Frontal cortex (tissue), 4 donors: ENCODE measurements around the gene ARHGAP26. TPM values are rescaled to one million over a fixed set of nuclear protein-coding genes. Genes with fewer than 3 reads are reported as not detected.

ENCODE experiments used
- DNase-seq, 2 donors: peaks; one replicate each; pipeline ENCODE4 v3.0.0; 2012; ENCODE audit warnings: low spot score in 2 of 2
- FAIRE-seq: peaks from 2 replicates; lab custom pipeline; 2012; peaks lifted over from hg19 to GRCh38; lab: Jason Lieb, UNC
- total RNA-seq: library from RNA; depleted of rRNA; stranded (reverse); fragments of >200 nt; gene quantifications from one replicate; pipeline ENCODE4 v1.2.3, GENCODE V29; 2014
- donor health status: control.
- donor health status: control.
- donor health status: control.

The ARHGAP26 gene
- total RNA-seq, 1 donor from 2014 or later: 7.3 TPM

- FAIRE-seq: peak; percentile 54
- peak; percentile 10 to 57 for DNase-seq
These were observed 118.4 kb downstream of the ARHGAP26 start for GRCh38 chr5:142888469-142889085.

GRCh38 chr5:142892021-142892420 is 121.8 kb downstream of the ARHGAP26 start:
- no peak for FAIRE-seq
- DNase-seq: no peak

DNA sequence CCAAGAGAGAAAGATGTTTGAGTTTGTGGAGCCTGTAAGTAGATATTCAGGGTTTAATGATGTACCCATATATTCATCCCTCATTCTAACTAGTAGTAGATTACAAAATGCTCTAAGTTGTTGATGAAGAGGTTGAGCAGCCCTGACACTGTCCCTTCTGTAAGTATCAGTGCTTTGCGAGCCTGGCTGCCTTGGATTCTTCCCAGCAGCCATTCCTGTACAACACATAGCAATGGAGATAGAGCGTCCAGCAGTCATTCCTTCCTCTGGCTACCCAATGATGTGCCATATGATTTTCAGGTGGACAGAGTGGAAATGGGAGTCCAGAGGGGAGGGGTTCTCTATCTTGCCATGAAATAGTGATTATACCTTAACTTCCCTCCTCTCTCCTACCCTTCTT is 124.1 kb downstream of the ARHGAP26 start:
- FAIRE-seq (no peak), DNase-seq (no peak)

DNA sequence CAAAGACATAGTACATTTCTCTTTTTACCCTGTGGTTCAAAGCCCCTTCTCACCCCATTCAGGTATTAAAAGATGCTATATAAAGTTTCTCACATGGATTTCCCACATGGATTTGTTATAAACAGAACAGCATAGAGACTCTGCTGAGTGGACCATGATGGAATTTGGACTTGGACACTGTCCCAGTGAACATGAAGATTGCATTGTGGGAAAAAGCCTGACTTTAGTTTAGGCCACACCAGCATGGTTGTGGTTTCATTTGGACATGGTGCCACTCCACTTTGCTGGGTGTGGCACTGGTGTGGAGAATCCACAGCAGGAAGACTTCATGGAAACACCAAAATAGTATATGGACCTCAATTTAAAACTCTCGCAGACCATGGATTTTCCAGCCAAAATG is 124.6 kb downstream of the ARHGAP26 start:
- FAIRE-seq: no peak
- DNase-seq: no peak

GRCh38 chr5:142896325-142897007 is 126.3 kb downstream of the ARHGAP26 start:
- DNase-seq: no peak
- FAIRE-seq: no peak

- DNase-seq: no peak
- FAIRE-seq: no peak
These were observed 127.2 kb downstream of the ARHGAP26 start for GRCh38 chr5:142897328-142897727.

DNA sequence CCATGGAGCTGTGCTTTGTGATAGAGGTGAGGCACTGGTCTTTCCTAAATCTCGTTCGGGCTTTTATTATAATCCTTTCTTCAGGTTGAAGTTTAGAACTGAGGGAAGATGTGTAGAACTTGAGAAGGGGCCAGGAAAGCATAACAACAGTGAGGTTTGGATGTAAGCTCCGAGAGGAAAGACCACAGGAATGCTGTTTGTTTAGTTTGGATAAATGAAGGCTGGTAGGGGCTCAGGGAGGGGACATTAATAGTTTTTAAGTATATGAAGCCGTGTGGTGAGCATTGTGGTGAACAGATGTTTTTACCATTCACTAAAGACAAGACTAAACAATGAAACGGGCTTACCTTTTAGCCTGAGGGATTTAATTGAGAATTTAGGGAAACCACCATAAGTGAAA is 130.8 kb downstream of the ARHGAP26 start:
- DNase-seq: no peak

DNA sequence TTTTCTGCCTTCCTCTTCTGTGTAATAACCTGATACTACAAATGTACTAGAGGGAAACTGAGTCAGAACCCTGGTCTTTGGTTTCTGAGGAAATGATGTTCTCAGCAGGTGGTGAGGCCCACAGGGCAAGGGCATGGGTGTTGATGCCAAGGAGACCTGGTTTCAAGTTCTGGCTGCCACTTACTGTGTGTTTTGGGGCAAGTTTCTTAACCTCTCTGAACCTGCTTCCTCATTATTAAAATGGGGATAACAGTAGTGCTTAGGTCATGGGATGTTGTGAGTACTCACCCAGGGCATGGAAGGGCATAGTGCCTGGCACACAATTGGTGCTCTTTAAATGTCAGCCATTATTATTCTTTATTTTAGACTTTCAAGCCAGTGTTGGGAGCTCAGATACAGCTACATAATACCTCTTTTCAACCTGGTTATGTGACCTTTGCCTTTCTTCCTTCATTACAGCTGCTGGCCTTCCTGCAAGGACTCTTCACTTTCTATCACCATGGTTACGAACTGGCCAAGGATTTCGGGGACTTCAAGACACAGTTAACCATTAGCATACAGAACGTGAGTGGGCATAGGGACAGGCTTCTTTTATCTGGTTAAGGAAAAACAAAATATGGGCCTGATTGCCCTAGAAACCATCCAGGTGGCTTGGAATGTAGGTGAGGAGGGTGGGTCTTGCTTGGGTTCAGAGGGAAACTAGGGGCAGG is 131.5 kb downstream of the ARHGAP26 start:
- DNase-seq: no peak

More for the DNA sequence above, 130.8 kb downstream of the ARHGAP26 start:
- no peak for FAIRE-seq

DNA sequence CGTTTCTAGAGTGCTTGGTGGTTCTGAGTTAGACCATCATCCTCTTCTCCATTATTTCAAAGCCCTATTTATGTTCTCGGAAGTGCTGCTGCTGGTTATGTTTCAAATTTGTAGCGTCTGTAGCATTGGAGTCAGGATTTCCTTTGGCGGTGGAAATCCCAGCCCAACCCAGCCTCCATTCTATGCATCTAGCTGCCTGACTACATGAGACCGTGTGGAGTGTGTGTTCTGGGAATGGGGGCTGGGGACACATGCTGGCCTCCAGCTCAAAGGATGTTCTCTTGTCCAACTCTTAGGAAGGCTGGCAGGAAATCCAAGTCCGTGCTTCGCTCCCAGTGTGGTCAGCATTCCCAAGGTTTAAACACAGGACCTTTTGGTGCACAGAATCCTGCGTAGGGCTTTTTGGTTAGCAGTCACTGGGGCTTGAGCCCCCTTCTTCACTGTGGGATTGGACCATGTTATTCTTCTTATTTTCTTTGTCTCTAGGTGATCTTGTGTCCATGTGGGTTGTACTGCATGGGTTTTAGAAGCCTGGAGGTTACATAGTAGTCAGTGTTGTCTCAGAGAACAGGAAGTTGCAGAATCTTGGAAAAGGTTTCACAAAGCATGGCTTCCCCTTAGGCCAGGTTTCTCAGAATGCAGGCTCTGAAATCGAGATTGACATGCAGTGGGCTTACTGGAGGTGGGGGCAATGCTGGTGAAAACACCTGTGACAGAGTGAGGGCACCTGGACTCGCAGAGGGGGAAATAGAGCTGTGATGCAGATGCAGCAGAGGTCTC is 132.2 kb downstream of the ARHGAP26 start:
- DNase-seq: no peak
- FAIRE-seq: no peak

More for the DNA sequence above, 131.5 kb downstream of the ARHGAP26 start:
- no peak for FAIRE-seq

- DNase-seq (no peak), FAIRE-seq (no peak)
These were observed 134.2 kb downstream of the ARHGAP26 start for GRCh38 chr5:142904416-142904815.

DNA sequence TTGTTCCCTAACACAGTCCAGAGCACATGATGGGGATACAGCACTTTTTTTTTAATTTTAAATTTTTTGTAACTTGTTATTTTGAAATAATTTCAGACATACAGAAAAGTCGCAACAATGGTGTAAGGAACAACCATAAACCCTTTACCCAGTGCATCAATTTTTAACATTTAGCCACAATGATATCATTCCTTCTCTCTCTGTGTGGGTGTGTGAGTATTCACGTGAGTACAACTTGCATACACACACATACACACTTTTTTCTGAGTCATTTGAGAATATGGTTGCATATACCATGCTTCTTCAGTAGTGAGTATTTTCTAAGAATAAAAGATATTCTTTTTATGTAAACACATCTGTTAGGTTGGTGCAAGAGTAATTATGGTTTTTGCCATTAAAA is 135.2 kb downstream of the ARHGAP26 start:
- DNase-seq (no peak), FAIRE-seq (no peak)

DNA sequence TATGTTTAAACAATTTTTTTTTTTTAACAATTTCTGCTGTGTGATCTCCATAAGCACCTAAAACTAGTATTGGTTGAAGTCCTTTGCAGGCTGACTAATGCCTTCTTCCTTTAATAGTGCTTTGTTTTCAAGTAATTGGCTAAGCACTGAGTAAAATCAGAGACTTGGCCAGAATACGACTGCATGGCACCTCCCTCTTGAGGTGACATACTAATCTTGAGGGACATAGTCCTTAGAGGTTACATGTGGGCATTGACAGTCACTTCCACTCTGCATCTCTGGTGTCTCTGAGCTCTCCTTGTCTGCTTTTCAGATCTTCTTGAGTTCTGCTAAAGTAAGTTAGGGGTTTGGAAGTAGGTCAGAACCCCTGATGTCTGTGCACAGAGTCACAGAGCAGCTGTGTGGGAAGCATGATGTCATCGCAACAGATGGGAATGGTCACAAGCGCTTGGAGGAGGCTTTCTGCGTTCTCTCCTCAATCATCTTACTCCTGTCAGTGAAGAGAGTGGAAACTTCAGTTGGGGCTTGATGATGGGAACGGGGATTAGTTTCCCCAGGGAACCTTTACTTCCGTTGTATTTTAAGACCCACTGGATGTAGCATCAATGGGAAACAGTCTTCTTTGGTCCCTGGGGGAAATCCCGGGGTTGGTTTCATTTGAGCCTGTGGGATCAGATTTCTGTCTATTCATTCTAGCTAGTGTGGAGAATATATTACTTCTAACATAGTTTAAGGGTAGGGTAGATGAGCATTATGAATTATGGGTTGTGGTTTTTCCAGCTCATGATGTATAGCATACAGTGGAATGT is 136.9 kb downstream of the ARHGAP26 start:
- no peak for FAIRE-seq
- DNase-seq: no peak

DNA sequence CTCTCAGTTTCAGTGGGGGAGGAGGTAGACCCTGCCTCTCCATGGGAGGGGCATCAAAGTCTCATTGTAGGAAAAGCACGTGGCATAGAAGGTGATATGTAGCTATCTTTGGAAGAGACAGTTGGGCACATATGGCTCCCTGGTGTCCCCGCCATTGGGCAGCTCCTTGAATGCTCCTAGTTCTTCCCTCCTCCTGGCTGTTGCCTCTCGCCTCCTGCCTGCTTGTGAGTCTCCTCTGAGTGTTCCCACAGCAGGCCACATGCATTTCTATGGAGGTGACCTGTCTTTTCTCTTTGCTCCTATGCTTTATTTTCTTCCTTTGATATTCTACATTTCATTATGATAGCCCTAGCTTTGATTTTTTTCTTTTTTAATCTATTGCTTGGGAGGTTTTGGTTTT is 138.5 kb downstream of the ARHGAP26 start:
- DNase-seq (no peak), FAIRE-seq (no peak)

DNA sequence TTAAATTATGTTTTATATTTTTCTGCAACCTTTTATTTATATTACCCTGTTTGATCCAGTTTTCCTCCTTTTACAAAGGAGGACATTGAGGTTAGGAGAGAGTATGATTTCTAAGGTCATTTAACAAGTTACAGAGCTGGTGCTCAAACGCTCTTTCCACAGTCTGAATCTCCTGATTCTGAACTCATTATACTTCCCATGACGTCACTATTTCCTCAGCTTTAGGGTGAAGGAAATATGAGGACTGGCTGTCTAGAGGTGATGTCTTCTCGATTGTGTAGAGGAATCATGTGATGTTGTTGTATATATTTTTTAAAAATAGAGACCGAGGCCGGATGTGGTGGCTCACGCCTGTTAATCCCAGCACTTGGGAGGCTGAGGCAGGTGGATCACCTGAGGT is 140.0 kb downstream of the ARHGAP26 start:
- no peak for FAIRE-seq
- DNase-seq: no peak

- FAIRE-seq (no peak), DNase-seq (no peak)
These were observed 141.0 kb downstream of the ARHGAP26 start for GRCh38 chr5:142911170-142911569.

DNA sequence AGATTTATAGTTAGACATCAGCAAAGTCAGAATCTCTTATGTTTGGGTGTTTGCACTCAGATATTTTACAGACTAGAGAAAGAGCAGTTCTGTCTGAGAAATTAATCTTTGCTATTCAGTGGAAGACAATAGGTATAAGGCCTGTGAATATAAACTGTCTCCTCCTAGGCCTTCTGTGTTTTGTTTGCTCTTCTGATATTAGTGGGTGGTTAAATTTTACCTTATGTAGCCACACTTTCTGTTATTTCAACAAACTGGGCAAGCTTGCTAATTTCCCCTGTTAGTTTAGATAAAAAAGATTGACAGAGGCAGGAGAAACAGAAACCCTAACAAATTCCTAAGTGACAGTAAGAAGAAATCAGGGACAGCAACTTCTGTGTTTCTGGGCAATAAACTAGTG is 141.6 kb downstream of the ARHGAP26 start:
- no peak for FAIRE-seq
- no peak for DNase-seq

DNA sequence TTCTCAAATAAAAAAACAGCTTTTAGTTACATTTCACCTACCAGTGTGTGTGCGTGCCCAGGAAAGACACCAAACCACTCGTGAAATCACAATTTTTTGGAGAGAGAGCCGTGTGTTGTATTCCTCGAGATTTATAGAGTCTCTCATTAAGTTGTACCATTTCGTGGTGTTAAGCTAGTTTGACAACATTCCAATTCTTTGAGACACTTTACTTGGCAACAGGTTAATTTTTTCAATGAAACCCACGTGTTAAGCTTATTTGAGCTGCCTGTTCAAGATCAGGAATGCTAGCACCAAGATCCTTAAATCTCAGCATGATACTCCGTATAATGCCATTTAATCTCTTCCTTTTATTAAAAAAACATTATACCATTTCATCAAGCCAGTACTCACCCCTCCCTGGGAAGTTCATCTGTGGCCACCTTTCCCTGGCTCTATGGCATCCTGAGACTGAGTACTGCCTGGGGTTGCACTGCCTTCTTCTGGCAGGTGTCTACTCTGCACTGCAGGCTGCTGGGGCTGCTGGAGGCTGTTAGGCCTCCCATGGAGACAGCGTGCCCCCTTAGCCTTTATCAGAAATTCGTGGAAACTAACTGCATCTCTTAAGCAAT is 143.7 kb downstream of the ARHGAP26 start:
- FAIRE-seq (no peak), DNase-seq (no peak)

GRCh38 chr5:142915038-142915437 is 144.9 kb downstream of the ARHGAP26 start:
- DNase-seq: no peak
- FAIRE-seq: no peak

DNA sequence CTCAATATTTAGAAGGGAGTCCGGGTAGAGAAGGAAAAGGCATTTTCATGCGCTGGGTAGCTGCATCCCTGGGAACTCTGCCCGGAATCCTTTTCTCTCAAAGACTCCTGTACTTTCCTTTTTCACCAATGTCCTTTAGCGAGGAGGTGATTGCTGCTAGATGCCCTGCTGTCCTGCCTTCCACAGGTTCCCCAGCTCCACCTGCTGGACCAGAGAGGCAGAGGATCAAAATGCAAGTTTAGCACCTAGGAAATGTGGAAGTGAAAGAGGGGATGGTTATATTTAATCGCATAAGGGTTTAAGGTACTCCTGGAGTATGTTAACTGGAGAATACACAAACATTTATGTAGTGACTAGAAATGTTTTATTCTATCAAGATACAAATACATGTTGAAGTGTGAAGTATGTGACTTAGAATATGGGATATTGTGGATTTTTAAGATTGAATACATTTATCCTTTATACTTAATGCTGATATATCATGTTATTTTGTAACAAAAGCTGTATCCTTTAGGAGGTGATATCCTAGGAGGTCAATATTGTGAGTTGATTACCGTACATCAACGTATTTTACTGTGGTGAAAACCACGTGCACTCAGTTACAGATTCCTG is 145.7 kb downstream of the ARHGAP26 start:
- DNase-seq: no peak
- FAIRE-seq: no peak
